Mesendoderm (in vitro differentiated cells): ENCODE results near the gene SERTAD3.
"Not testable (repeated sequence)": the region's sequence is repeated elsewhere in the genome, so short reads cannot be mapped to it uniquely, and the experiment has no call there.

Experiments used
- DNase-seq: peaks from one replicate; pipeline ENCODE4 v3.0.0; 2013
- H2AK5ac ChIP-seq: 2 replicates; pipeline ENCODE4 v1.6.1; 2013; ENCODE audit warnings: low read length, inconsistent platforms
- H2BK120ac ChIP-seq: 2 replicates; pipeline ENCODE4 v1.6.1; 2013; ENCODE audit warnings: low read depth, mild to moderate bottlenecking, low read length, moderate library complexity, mixed read lengths
- H2BK15ac ChIP-seq: replicated peaks from 2 replicates; pipeline ENCODE4 v1.6.1; 2013; ENCODE audit warnings: low read depth, mild to moderate bottlenecking, moderate library complexity
- H2BK5ac ChIP-seq: 2 replicates; pipeline ENCODE4 v1.6.1; 2013; ENCODE audit warnings: low read length, inconsistent platforms
- H3K18ac ChIP-seq: 2 replicates; pipeline ENCODE4 v1.6.1; 2013; ENCODE audit warnings: mild to moderate bottlenecking, low read length, mixed read lengths
- H3K23ac ChIP-seq: one replicate; pipeline ENCODE4 v1.6.1; 2013; ENCODE audit warnings: low read length
- H3K27ac ChIP-seq: 2 replicates; pipeline ENCODE4 v1.5.1; 2013; ENCODE audit warnings: low read depth, mild to moderate bottlenecking, inconsistent platforms, low read length, moderate library complexity
- H3K27me3 ChIP-seq: 2 replicates; pipeline ENCODE4 v1.6.1; 2013; ENCODE audit warnings: low read length, control low read depth, mild to moderate bottlenecking, inconsistent platforms; ENCODE audit not compliant: insufficient read depth, poor library complexity
- H3K36me3 ChIP-seq: 2 replicates; pipeline ENCODE4 v1.6.1; 2013; ENCODE audit warnings: low read length, inconsistent platforms; ENCODE audit not compliant: control insufficient read depth, insufficient read depth
- H3K4ac ChIP-seq: one replicate; pipeline ENCODE4 v1.6.1; 2013; ENCODE audit warnings: low read depth, mild to moderate bottlenecking, low read length, moderate library complexity
- H3K4me1 ChIP-seq: 2 replicates; pipeline ENCODE4 v1.6.1; 2013; ENCODE audit warnings: low read depth, low read length, inconsistent platforms; ENCODE audit not compliant: control insufficient read depth
- H3K4me2 ChIP-seq: 2 replicates; pipeline ENCODE4 v1.6.1; 2013; ENCODE audit warnings: low read length
- H3K4me3 ChIP-seq: 2 replicates; pipeline ENCODE4 v1.5.1; 2013; ENCODE audit warnings: mild to moderate bottlenecking, low read length
- H3K56ac ChIP-seq: one replicate; pipeline ENCODE4 v1.6.1; 2013; ENCODE audit warnings: low read length
- H3K79me1 ChIP-seq: 2 replicates; pipeline ENCODE4 v1.6.1; 2013; ENCODE audit warnings: low read length, inconsistent platforms
- H3K79me2 ChIP-seq: 2 replicates; pipeline ENCODE4 v1.6.1; 2013; ENCODE audit warnings: mild to moderate bottlenecking, low read length; ENCODE audit not compliant: control insufficient read depth, insufficient read depth
- H3K9ac ChIP-seq: 2 replicates; pipeline ENCODE4 v1.6.1; 2013; ENCODE audit warnings: low read length, inconsistent platforms
- H4K5ac ChIP-seq: one replicate; pipeline ENCODE4 v1.6.1; 2013; ENCODE audit warnings: low read length
- H4K8ac ChIP-seq: one replicate; pipeline ENCODE4 v1.6.1; 2013; ENCODE audit warnings: low read depth, mild to moderate bottlenecking, control low read depth, low read length, moderate library complexity
- WGBS: extraction: QIAGEN DNeasy Blood & Tissue Kit; methylation state at CpG from one replicate; pipeline ENCODE4 v1.1.7; 2013; ENCODE audit warnings: low lambda C conversion rate, missing lambda C conversion rate; ENCODE audit not compliant: insufficient coverage; ENCODE audit errors: extremely low coverage; 5-methylcytosine and 5-hydroxymethylcytosine counted together

SERTAD3 gene

GRCh38 chr19:40463587-40464037 lies 19.5 kb upstream of the SERTAD3 start:
- not testable (repeated sequence) for H3K56ac ChIP-seq, H3K36me3 ChIP-seq, H3K18ac ChIP-seq, H3K9ac ChIP-seq, H3K4ac ChIP-seq, H4K8ac ChIP-seq, H3K27me3 ChIP-seq, H3K79me1 ChIP-seq, H3K27ac ChIP-seq, H4K5ac ChIP-seq, H3K4me2 ChIP-seq, H2BK15ac ChIP-seq, H2BK120ac ChIP-seq, H3K4me3 ChIP-seq, H2AK5ac ChIP-seq, H3K79me2 ChIP-seq, H3K4me1 ChIP-seq, H3K23ac ChIP-seq, H2BK5ac ChIP-seq
- DNase-seq = peak; percentile 14
- no CpG with 5 or more reads among the region's 12 CpGs for WGBS

- H3K4me1 ChIP-seq = peaks cover 5% of the 10 kb centered on the region
- H3K79me1 ChIP-seq = no peaks in the 10 kb centered on the region
- no peak overlapping the region for H3K23ac ChIP-seq
- no peak overlapping the region for H4K5ac ChIP-seq
- no peak overlapping the region for H2BK15ac ChIP-seq
- H3K79me2 ChIP-seq = no peaks in the 10 kb centered on the region
- no peak overlapping the region for H3K18ac ChIP-seq
- no peak overlapping the region for H3K4me3 ChIP-seq
- no peak overlapping the region for H3K27ac ChIP-seq
- H3K4ac ChIP-seq = no peak overlapping the region
- no peak overlapping the region for H2BK5ac ChIP-seq
- no CpG with 5 or more reads among the region's 7 CpGs for WGBS
- no peak overlapping the region for H2AK5ac ChIP-seq
- H3K56ac ChIP-seq = no peak overlapping the region
- H3K36me3 ChIP-seq = no peaks in the 10 kb centered on the region
- H4K8ac ChIP-seq = no peak overlapping the region
- H3K4me2 ChIP-seq = no peak overlapping the region
- H3K9ac ChIP-seq = no peak overlapping the region
- DNase-seq = no peak
- no peak overlapping the region for H2BK120ac ChIP-seq
- peaks cover 2% of the 10 kb centered on the region for H3K27me3 ChIP-seq
Observed at GRCh38 chr19:40461669-40462221, 17.6 kb upstream of the SERTAD3 start.

- Histone ChIP-seq H3K56ac (no peak overlapping the region), H2BK120ac (no peak overlapping the region), H3K36me3 (no peaks in the 10 kb centered on the region), H3K18ac (no peak overlapping the region), H4K8ac (no peak overlapping the region), H3K27ac (no peak overlapping the region), H3K9ac (no peak overlapping the region), H3K4me3 (no peak overlapping the region), H3K79me1 (no peaks in the 10 kb centered on the region), H2AK5ac (no peak overlapping the region), H3K27me3 (no peaks in the 10 kb centered on the region), H3K79me2 (no peaks in the 10 kb centered on the region), H3K4me1 (peaks cover 5% of the 10 kb centered on the region), H2BK5ac (no peak overlapping the region), H3K23ac (no peak overlapping the region), H3K4me2 (no peak overlapping the region), H4K5ac (no peak overlapping the region), H3K4ac (no peak overlapping the region), H2BK15ac (no peak overlapping the region)
- no CpG with 5 or more reads among the region's 3 CpGs for WGBS
- DNase-seq = no peak
Observed at GRCh38 chr19:40460185-40460584, 16.1 kb upstream of the SERTAD3 start.

GRCh38 chr19:40458597-40458974 lies 14.5 kb upstream of the SERTAD3 start:
- H3K79me1 ChIP-seq = no peaks in the 10 kb centered on the region
- no peak overlapping the region for H3K27ac ChIP-seq
- H3K23ac ChIP-seq = no peak overlapping the region
- H2BK15ac ChIP-seq = no peak overlapping the region
- no peak overlapping the region for H3K9ac ChIP-seq
- no peak overlapping the region for H3K18ac ChIP-seq
- no CpG with 5 or more reads among the region's 3 CpGs for WGBS
- H3K4ac ChIP-seq = no peak overlapping the region
- H2AK5ac ChIP-seq = no peak overlapping the region
- no peak overlapping the region for H2BK120ac ChIP-seq
- no peak overlapping the region for H3K56ac ChIP-seq
- H2BK5ac ChIP-seq = no peak overlapping the region
- H4K5ac ChIP-seq = no peak overlapping the region
- no peak overlapping the region for H3K4me3 ChIP-seq
- H3K4me1 ChIP-seq = no peaks in the 10 kb centered on the region
- no peaks in the 10 kb centered on the region for H3K36me3 ChIP-seq
- H4K8ac ChIP-seq = no peak overlapping the region
- no peaks in the 10 kb centered on the region for H3K79me2 ChIP-seq
- no peak for DNase-seq
- no peaks in the 10 kb centered on the region for H3K27me3 ChIP-seq
- H3K4me2 ChIP-seq = no peak overlapping the region

- Histone ChIP-seq H3K79me2 (no peaks in the 10 kb centered on the region), H3K36me3 (no peaks in the 10 kb centered on the region), H3K4me1 (no peaks in the 10 kb centered on the region), H3K27me3 (no peaks in the 10 kb centered on the region), H2BK5ac (no peak overlapping the region), H2BK120ac (no peak overlapping the region), H3K79me1 (no peaks in the 10 kb centered on the region), H4K5ac (no peak overlapping the region), H3K18ac (no peak overlapping the region), H2AK5ac (no peak overlapping the region), H3K23ac (no peak overlapping the region), H3K4me2 (no peak overlapping the region), H4K8ac (no peak overlapping the region), H3K27ac (no peak overlapping the region), H3K56ac (no peak overlapping the region), H3K4me3 (no peak overlapping the region), H3K9ac (no peak overlapping the region), H2BK15ac (no peak overlapping the region), H3K4ac (no peak overlapping the region)
- WGBS = no CpG with 5 or more reads among the region's 27 CpGs
- no peak for DNase-seq
Observed at GRCh38 chr19:40457953-40458596, 13.9 kb upstream of the SERTAD3 start.

- Histone ChIP-seq H4K5ac (no peak overlapping the region), H3K27ac (no peak overlapping the region), H3K79me1 (no peaks in the 10 kb centered on the region), H3K79me2 (no peaks in the 10 kb centered on the region), H2BK120ac (no peak overlapping the region), H2BK5ac (no peak overlapping the region), H3K4me3 (no peak overlapping the region), H3K4me2 (no peak overlapping the region), H3K36me3 (no peaks in the 10 kb centered on the region), H2BK15ac (no peak overlapping the region), H3K4me1 (no peaks in the 10 kb centered on the region), H4K8ac (no peak overlapping the region), H3K27me3 (no peaks in the 10 kb centered on the region), H2AK5ac (no peak overlapping the region), H3K18ac (no peak overlapping the region), H3K56ac (no peak overlapping the region), H3K23ac (no peak overlapping the region), H3K4ac (no peak overlapping the region), H3K9ac (no peak overlapping the region)
- no peak for DNase-seq
- WGBS = no CpG with 5 or more reads among the region's 5 CpGs
Observed at GRCh38 chr19:40457048-40457447, 12.9 kb upstream of the SERTAD3 start.
